Lower leg skin (tissue), 4 donors: ENCODE measurements around the gene CCDC66. TPM values are rescaled to one million over a fixed set of nuclear protein-coding genes. Genes with fewer than 3 reads are reported as not detected.
"Not testable (repeated sequence)": the region's sequence is repeated elsewhere in the genome, so short reads cannot be mapped to it uniquely, and the experiment has no call there.

ENCODE experiments used
- DNase-seq, 2 donors: peaks; one replicate each; pipeline ENCODE4 v3.0.0-alpha.2; 2019; ENCODE audit warnings: low spot score in 2 of 2
- H3K4me3 ChIP-seq: fragments of 200-600 bp; sonication (generic); 2 replicates; pipeline ENCODE4 v1.5.1; 2017; ENCODE audit warnings: mild to moderate bottlenecking, low read depth; ENCODE audit not compliant: poor library complexity, severe bottlenecking
- CTCF ChIP-seq, 3 donors: fragments of 450-650 bp; IDR thresholded peaks; one replicate each; pipeline ENCODE4 v1.5.1; 2016; ENCODE audit warnings: antibody characterized with exemption in 3 of 3, mild to moderate bottlenecking in 3 of 3, moderate library complexity in 2 of 3
- POLR2A ChIP-seq, 2 donors: fragments of 450-650 bp; IDR thresholded peaks; one replicate each; pipeline ENCODE4 v1.6.1; 2016 to 2017; ENCODE audit warnings: antibody characterized with exemption in 2 of 2, mild to moderate bottlenecking in 1 of 2, moderate library complexity in 1 of 2
- WGBS, 2 donors: methylation state at CpG; one replicate each; pipeline ENCODE4 v1.1.5; 2018; 5-methylcytosine and 5-hydroxymethylcytosine counted together
- intact Hi-C: fragments of 100-400 bp; cut with DNase I; formaldehyde crosslinking; loops from one replicate; pipeline ENCODE4 v1.15.0; 2023; ENCODE audit warnings: low total_unique reads
- total RNA-seq, 4 donors: library from RNA; depleted of rRNA; stranded (reverse); fragments of >200 nt; gene quantifications; one replicate each; pipeline ENCODE4 v1.1.0, GENCODE V29; 2016

The CCDC66 gene
- total RNA-seq, 4 donors from 2014 or later: 13.4 to 37.5 (median 16.5) TPM

GRCh38 chr3:56593455-56594158 lies 36.6 kb downstream of the CCDC66 start:
- TF ChIP-seq CTCF (IDR thresholded peaks at IDR 0.05): no peak
- no peak for TF ChIP-seq POLR2A (IDR thresholded peaks at IDR 0.05)
- no peak overlapping the region for H3K4me3 ChIP-seq
- 81 to 91% methylated on average over 6 of the region's 6 CpGs for WGBS, 2 donors
- intact Hi-C loops: no loop called here
- DNase-seq: no peak

- WGBS, 2 donors: 92 to 96% methylated on average over 11 of the region's 11 CpGs
- H3K4me3 ChIP-seq: no peak overlapping the region
- intact Hi-C loops: no loop called here
- TF ChIP-seq CTCF (IDR thresholded peaks at IDR 0.05): no peak
- TF ChIP-seq POLR2A (IDR thresholded peaks at IDR 0.05): no peak
- no peak for DNase-seq
Observed at GRCh38 chr3:56595975-56596840, 39.2 kb downstream of the CCDC66 start.

- WGBS, 2 donors: 88 to 94% methylated on average over 1 to 2 of the region's 2 CpGs
- H3K4me3 ChIP-seq, intact Hi-C loops, DNase-seq: not testable (repeated sequence)
Observed at GRCh38 chr3:56608479-56608878, 51.5 kb downstream of the CCDC66 start.

GRCh38 chr3:56610669-56611335 lies 53.8 kb downstream of the CCDC66 start:
- intact Hi-C loops: no loop called here

GRCh38 chr3:56611364-56611763 lies 54.4 kb downstream of the CCDC66 start:
- DNase-seq: no peak
- 87 to 89% methylated on average over 7 to 8 of the region's 8 CpGs for WGBS, 2 donors
- no peak overlapping the region for H3K4me3 ChIP-seq
- TF ChIP-seq POLR2A (IDR thresholded peaks at IDR 0.05): no peak
- no peak for TF ChIP-seq CTCF (IDR thresholded peaks at IDR 0.05)
- intact Hi-C loops: no loop called here

More at GRCh38 chr3:56610669-56611335, 53.8 kb downstream of the CCDC66 start:
- no peak overlapping the region for H3K4me3 ChIP-seq
- WGBS, 2 donors: 84 to 87% methylated on average over 7 of the region's 7 CpGs
- DNase-seq: no peak
- TF ChIP-seq POLR2A (IDR thresholded peaks at IDR 0.05): no peak
- TF ChIP-seq CTCF (IDR thresholded peaks at IDR 0.05): no peak

GRCh38 chr3:56612146-56612545 lies 55.2 kb downstream of the CCDC66 start:
- H3K4me3 ChIP-seq: no peak overlapping the region
- intact Hi-C loops: no loop called here
- DNase-seq: no peak
- no peak for TF ChIP-seq CTCF (IDR thresholded peaks at IDR 0.05)
- no peak for TF ChIP-seq POLR2A (IDR thresholded peaks at IDR 0.05)
- WGBS, 2 donors: 91 to 94% methylated on average over 6 of the region's 6 CpGs
